HG03460 (cell line): ENCODE measurements around the gene AARS2.
A peak's percentile ranks its signal among the peaks of the same experiment; 100 is the strongest.

Experiments
- ATAC-seq: cut with Tn5 transposase; IDR thresholded peaks from one replicate; pipeline ENCODE4 v1.9.1; 2021; ENCODE audit not compliant: unreplicated experiment

AARS2 gene

DNA sequence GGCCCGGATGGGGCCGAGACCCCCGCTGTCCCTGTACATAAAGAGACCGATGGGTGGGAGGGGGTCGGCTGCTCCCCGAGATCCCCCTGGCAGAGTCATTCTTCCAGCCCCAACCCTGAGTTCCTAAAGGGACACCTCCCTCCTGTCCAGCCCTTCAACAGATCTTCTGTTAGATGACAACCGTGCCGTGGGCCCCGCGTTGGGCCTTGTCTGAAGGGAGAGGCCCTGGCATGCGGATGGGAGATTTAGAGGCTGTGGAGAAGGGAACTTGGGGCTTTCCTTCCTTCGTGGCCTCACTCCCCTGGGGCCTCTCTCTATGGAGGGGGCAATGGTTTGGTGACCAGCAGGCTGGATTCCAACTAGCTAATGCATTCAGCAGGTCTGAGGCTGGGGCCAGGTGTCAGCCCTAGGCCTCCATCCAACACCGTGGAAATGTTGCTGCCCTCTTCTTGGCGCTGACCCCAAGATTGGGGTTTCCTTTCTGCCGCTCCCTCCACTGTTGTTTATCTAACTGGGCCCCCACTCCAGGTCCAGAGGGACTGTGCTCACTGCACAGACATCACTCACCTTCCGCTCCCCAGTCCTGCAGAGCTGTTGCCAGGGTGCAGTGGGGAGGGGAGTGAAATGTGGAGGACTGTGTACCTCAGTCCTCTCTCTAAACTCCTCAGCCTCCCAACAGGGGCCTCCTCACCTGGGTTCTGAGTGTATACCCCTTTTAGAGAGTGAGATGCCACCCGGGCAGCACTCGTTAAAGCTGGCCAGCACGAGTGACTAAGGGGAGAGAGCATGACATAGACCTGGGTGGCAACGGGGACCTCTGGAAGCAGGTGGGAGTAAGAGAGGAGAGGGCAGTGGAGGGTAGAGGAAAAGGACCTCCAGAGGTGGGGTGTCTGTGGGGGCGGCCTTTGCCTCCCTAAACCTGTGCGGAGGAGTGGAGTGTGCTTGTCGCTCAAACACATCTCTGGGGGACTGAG lies 36.2 kb downstream of the AARS2 start:
- ATAC-seq = no peak

DNA sequence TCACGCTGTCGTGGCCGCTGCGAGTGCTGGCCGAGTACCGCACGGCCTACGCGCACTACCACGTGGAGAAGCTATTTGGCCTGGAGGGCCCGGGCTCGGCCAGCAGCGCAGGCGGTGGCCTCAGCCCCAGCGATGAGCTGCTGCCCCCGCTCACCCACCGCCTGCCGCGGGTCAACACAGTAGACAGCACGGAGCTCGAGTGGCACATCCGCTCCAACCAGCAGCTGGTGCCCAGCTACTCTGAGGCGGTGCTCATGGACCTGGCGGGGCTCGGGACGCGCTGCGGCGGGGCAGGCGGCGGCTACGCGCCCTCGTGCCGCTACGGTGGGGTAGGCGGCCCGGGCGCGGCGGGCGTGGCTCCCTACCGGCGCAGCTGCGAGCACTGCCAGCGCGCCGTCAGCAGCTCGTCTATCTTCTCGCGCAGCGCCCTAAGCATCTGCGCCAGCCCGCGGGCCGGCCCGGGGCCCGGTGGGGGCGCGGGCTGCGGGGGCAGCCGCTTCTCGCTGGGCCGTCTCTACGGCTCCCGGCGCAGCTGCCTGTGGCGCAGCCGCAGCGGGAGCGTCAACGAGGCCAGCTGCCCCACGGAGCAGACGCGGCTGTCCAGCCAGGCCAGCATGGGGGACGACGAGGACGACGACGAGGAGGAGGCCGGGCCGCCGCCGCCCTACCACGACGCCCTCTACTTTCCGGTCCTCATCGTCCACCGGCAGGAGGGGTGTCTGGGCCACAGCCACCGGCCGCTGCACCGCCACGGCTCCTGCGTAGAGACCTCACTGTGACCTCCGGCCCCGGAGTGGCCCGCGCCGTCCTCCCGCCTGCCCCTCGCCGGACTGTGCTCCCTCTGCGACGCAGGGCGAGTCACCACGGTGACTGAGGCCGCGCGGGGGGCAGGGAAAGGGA lies 37.1 kb downstream of the AARS2 start:
- no peak for ATAC-seq

DNA sequence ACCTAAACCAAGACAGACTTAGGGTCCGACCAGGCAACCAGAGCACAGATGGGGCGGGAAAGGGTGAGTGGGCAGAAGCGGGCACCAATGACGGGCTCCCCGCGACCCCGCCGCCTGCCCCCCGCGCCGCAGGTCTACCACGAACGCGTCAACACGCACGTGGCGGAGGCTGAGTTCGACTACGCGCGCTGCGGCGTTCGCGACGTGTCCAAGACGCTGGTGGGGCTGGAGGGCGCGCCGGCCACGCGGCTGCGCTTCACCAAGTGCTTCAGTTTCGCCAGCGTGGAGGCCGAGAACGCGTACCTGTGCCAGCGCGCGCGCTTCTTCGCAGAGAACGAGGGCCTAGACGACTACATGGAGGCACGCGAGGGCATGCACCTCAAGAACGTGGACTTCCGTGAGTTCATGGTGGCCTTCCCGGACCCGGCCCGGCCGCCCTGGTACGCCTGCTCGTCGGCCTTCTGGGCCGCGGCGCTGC lies 37.8 kb downstream of the AARS2 start:
- ATAC-seq = no peak

DNA sequence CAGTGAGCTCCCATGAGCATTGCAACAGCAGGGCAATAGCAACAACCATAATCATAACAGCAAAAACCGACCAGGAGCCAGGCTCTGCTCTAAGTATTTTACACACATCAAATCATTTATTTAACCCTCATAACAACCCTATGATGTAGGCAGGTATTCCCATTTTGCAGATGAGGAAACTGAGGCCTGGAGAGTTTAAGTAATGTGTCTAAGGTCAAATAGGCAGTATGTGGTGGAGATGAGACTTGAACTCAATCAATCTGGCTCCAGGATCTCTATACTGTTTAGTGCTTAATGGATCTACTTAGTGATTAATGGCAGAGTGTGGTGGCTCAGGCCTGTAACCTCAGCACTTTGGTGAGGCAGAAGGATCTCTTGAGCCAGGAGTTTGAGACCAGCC lies 39.5 kb downstream of the AARS2 start:
- no peak for ATAC-seq

DNA sequence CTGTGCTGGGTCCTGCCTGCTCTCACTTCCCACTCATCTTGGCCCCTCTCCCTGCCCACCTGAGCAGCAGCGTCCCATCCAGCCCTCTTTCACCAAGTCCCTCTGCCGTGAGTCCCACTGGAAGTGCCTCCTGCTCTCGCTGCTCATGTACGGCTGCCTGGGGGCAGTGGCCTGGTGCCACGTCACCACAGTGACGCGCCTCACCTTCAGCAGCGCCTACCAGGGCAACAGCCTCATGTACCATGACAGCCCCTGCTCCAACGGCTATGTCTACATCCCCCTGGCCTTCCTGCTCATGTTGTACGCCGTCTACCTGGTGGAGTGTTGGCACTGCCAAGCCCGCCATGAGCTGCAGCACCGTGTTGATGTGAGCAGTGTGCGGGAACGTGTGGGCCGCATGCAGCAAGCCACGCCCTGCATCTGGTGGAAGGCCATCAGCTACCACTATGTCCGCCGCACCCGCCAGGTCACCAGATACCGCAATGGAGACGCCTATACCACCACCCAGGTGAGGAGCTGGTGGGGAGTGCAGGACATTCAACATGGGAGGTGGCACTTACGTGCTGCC lies 40.1 kb downstream of the AARS2 start:
- ATAC-seq = no peak

DNA sequence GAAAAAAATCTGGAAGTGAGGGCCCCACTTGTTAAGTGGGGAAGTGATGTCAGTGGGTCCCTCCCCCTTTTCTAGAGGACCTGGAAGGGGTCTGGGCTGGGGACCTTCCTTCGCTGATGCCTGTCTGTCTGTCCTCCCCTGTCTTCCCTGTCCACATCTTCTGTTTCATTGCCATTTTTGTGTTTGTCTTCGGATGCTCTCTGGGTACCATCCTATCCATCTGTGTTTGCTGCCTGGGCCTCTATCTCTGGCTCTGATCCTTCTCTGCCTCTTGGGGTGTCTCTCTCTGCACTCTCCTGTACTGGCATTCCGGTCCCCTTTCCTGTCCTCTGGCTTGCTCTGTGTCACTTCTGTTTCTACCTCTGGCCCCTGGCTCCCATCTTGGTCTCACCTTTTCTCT lies 40.6 kb downstream of the AARS2 start:
- ATAC-seq = no peak

DNA sequence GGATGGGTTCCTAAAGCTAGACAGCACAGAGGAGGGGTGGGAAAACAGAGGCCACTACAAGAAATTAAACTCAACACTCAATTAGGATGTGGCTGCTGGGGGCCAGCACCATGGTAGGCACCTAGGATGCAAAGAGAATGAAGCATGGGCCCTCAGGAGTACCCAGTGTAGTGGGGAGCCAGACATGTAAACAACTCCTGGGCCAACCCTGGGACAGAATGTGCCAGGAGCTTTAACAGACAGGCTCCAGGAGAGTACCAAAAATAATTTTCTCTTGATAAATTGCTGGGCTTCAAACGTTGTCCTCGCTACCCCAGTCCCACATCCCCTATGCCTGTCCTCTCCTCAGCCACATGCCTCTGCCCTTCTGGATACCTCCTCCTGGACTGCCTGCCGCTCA lies 41.2 kb downstream of the AARS2 start:
- no peak for ATAC-seq

DNA sequence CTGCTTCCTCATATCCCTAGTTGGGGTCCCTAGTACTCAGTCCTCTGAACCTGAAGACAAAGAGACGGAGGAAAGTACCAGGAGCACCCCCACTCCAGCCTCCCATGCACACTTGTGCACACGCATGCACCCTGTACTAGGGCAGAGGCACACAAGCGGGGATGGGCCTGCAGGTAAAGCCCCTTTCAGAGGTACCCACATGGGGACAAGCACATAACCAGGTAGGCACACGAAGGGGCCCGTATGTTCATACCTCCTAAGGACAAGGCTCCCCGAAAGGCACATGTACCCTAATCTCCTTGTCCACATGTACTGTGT lies 41.8 kb downstream of the AARS2 start:
- no peak for ATAC-seq

DNA sequence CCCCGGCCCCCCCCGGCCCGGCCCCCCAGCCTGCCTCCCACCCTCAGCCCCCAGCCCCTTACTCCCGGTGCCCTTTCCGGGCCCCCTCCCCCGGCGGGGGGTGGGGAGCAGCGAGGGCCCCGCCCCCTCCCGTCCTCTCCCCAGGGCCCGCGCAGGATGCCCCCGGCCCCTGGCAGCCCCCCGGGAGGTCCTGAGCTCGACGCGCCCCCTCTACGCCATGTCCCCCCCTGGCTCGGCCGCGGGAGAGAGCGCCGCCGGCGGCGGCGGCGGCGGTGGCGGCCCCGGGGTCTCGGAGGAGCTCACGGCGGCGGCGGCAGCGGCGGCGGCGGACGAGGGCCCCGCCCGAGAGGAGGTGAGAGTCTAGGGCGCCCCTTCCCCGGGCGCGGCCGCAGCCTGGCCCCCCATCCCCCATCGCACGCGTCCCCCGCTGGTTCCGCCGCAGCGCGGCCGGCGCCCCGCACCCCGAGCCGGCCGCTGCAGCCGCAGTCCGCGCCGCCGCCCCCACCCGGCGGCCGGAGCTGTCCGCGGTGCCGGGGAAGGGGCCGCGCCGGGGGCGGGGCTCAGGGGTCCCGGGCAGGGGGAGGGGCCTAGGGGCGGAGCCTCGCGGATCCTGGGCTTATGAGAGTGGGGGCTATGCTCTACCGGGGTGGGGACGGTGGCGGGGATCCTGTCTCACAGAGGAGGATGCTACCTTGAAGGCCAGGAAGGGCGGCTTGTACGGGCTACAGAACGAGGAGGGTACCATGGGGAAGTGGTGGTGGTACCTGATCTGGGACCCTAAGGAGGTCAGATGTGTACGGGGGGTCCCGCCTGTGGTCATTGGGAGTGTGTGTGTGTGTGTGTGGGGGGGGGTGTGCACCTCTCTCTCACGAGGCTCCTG lies 42.4 kb downstream of the AARS2 start:
- ATAC-seq = no peak

DNA sequence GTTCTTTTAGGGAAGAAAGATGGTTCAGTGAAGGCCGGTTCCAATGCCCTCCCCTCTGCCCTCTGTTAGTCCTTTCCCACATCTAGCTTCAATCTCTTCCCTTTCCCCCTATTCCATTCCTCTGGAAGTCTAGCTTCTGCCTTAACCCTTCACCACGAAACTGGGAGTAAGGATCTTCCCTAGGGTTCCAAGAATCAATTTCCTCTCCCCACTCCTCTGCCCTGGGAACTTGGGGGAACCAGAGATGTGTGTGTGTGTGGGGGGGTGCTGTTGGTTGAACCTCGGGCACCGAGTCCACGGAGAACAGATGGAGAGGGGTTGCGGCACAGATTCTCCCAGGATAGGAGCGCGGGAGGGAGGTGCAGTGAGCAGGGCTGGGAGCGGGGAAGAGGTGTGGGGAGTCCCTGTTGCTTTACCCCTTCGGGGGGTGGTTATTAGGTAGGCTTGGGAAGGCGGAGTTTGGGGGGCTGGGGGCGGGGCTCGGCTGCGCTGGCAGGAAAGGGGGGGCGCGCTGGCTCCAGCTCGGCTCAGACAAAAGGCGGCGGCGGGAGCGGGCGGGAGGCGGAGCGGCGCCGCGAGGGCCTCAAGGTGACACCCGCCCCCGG lies 43.1 kb downstream of the AARS2 start, which contains the start of gene TMEM151B:
TSS of gene TMEM151B (plus strand) at position 530 of the 605 bp plus-strand sequence. CDS start 293 bp downstream, outside the sequence.
- ATAC-seq = no peak

DNA sequence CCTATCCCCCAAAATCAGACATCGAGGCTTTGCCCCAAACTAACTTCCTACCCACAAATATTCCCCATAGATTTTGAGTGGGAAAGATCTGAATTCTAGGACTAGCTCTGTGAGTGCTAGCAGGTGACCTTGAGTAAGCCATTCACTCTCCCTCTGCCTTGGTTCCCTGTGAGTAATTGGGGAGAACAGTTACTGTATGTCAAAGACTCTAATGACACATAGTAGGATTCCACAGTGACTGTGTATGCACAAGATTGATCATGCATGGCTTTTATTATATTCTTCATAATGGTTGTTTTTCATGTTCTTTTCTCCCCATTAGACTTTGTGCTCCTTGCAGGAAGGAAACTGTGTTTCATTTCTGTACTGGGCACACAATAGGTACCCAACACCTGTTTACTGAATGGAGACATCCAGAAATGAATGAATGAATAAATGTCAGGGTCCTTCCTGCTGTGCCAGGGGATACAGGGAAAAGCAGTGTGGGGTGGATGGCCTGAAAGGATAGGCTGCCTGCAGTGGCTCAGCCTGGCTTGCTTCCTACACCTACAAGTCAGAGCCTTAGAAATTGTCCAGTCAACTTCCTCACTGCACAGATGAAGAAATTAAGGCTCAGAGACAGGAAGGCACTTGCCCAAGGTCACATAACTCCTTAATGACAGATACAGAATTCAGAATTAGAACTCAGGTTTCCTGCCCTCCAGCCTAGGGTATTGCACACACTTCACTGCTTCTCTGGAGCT lies 43.8 kb downstream of the AARS2 start:
- no peak for ATAC-seq

DNA sequence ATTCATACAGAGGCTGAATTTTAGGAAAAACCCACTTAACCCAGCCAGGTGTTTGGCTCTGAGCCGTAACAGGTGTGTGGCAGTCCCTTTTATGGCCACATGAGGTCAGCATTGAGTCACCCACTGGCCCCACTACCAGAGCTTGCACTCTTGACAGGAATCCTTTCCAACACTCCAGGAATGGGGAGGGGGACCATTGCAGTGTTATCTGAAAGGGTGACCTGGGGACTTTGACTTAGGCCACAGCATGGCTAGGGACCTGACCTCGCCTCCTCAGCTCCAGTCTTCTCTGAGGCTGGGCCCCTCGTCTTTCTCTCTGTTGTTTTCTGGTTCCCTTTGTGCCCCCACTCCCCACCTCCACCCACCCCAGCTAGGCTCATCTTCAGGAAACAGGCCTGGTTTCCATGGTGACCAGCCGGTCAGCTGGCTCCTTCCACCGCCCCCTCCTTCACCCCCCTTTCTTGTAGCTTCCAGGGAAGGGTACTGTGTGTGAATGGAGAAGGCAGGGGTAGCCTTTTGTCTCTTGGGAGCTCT lies 45.0 kb downstream of the AARS2 start:
- ATAC-seq = no peak

DNA sequence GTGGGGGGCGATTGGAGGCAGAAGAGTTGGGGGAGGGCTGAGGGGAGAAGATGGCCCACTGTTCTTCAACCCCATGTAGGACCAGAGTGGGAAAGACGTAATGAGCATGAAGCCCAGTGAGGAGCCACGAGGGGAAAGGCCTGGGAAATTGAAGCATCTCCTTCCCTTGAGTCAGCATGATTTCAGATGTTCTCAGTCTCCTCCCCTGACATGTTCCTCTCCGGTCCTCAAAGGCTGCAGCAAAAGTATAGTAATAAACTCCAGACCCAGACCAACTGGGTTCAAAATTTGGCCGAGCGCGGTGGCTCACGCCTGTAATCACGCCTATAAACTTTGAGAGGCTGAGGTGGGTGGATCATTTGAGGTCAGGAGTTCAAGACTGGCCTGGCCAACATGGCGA lies 45.9 kb downstream of the AARS2 start:
- no peak for ATAC-seq

DNA sequence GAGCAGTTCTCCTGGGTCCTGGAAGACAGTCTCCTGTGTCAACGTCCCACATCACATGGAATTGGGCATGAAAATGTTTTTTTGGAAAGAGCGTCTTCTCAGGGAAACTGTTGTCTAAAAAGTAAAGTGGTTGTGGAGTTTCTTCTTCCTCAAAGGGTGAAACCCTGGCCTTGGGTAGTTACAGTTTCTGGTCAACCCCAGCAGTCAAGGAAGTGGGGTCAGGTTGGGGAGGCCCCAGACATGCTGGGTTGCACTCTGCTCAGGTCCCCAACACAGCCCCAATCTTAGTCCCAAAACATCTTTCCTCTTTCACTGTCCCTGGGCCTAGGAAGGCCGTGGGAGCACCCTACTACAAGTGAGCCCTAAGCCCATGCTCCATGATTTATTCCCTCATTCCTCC lies 46.8 kb downstream of the AARS2 start:
- no peak for ATAC-seq

DNA sequence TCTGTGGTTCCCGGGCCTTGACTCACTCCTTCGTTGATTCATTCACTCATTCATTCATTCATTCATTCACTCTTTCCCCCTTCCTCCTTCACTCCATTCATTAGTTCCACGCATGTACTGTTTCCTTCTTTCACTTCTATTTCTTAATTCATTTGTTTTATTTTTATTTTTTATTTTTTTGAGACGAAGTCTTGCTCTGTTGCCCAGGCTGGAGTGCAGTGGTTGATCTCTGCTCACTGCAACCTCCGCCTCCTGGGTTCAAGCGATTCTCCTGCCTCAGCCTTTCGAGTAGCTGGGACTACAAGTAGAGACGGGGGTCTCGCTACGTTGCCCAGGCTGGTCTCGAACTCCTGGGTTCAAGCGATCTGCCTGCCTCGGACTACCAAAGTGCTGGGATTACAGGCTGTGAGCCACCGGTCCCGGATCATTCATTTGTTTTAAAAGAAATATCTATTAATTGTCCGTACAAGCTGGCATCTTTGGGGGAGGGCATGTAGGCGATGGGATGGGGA lies 47.4 kb downstream of the AARS2 start:
- ATAC-seq = no peak

DNA sequence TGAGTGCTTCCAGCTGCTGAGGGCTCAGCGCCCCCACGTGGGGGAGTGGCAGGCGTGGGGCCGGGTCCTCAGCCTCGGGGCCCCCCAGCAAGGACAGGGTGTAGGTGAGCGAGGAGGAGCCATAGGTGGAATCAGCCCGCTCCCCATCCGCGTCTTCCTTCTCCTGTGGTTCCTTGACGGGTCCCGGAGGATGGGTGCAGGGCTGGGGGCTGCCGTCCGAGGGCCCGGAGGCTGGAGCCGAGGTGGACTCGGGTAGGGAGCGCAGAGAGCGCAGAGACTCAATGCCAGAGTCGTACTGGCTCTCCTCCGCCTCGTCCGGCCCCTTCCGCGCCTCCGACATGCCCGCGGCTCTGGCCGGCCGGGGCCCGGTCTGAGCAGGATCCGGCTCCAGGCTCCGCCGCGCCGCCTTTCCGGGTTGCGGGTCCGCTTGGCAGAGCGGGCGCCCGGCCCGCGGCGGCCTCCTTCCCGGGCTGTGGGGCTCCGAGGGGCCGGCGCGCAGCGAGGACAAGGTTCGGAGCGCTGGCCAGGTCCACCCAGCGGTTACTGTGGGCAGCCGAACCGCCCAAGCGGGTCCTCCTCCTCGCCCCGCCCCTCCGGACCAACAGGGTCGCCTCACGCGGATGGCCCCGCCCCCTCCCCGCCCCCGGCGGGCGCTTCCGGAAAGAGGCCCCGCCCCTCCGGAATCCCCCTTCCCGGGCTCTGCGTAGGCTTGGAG lies 48.0 kb downstream of the AARS2 start, which contains the start of gene NFKBIE:
TSS of gene NFKBIE (minus strand) at position 545 of the 715 bp plus-strand sequence. CDS start at position 340, 205 bp downstream.
- no peak for ATAC-seq

DNA sequence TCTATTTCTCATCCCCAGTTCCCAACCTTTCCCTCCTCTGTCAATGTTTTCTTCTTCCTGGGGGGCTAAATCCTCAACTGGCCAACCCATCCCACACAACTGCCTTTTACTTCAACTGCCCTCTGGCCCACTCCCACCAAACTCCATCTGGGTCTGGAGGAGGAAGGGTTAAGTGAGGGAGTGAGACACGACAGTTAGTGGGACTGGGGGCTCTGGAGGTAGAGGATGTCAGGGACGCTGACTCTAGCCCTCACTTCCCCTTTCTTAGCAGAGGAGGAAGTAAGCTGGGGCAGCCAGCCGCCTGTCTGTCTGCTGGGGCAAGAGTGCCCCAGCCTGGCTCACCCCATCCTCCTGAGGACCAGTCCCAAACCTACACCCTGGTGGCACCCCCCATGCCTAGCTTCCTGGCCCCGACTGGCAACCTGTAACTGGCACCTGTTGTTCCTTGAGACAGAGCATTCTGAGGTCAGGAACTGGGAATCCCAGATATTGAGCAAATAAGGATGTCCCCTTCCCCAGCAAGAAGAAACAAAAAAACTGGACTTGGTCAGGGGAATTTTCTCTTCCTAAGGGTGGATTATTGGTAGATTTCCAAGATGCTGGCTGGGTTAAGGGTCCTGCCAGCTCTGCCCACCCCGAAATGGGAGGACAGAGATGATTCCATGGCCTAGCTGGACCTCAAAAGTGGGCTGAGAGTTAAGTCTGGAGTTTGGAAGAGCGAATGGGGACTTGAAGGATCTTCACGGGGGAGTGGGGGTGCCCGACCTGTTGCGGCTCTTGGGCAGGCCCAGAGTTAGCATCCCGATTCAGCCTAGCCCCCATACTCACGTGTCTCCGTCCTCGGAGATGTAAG lies 48.8 kb downstream of the AARS2 start:
- peak; percentile 40 for ATAC-seq
